ENCODE measurements around the gene PARVA.

GRCh38 chr11:12531020-12531419 is 153.6 kb downstream of the PARVA start:
- no peak for TF ChIP-seq CTCF (IDR thresholded peaks at IDR 0.05; ENCODE audit: insufficient read depth, low read depth, low read length)
- TF ChIP-seq EZH2 (IDR thresholded peaks at IDR 0.05; ENCODE audit: insufficient read depth, low read length), result no peak

All from astrocyte (in vitro differentiated cells and primary cell).